ENCODE data around the gene LRRTM1. TPM values are rescaled to one million over a fixed set of nuclear protein-coding genes. Genes with fewer than 3 reads are reported as not detected.

The LRRTM1 gene
- total RNA-seq, 1 donor from 2014 or later, result not detected

DNA sequence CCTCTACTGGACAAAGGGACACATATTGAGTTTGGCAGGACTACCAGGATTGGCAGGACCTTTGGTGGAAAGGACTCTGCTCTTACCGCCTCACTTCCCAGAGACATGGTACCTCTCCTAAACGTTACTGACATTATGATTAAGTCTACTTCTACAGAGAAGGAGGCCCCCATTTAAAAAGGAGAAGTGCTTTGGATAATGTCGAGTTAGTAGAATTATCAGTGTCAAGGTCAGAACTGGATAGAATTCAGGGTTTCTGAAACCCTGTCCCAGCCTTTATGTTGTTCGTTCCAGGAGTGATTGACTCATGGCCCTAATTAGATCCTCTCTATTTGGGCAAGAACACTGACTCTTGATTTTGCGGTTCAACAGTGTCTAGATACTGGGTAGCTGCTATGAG lies 45.8 kb downstream of the LRRTM1 start:
- Mint-ChIP-seq H3K27ac (no peak overlapping the region), H3K36me3 (ENCODE audit: low read depth) (no peaks in the 10 kb centered on the region), H3K27me3 (no peaks in the 10 kb centered on the region), H3K4me1 (no peaks in the 10 kb centered on the region), H3K9me3 (no peaks in the 10 kb centered on the region), H3K4me3 (no peak overlapping the region)
- no peak for ATAC-seq (ENCODE audit: low read depth)
- no peak for DNase-seq
- intact Hi-C loops (cut with micrococcal nuclease), result no loop called here
- CTCF ChIA-PET, result no interaction called here
- POLR2A ChIA-PET, result no interaction called here
- TF ChIP-seq, protein P1, sequence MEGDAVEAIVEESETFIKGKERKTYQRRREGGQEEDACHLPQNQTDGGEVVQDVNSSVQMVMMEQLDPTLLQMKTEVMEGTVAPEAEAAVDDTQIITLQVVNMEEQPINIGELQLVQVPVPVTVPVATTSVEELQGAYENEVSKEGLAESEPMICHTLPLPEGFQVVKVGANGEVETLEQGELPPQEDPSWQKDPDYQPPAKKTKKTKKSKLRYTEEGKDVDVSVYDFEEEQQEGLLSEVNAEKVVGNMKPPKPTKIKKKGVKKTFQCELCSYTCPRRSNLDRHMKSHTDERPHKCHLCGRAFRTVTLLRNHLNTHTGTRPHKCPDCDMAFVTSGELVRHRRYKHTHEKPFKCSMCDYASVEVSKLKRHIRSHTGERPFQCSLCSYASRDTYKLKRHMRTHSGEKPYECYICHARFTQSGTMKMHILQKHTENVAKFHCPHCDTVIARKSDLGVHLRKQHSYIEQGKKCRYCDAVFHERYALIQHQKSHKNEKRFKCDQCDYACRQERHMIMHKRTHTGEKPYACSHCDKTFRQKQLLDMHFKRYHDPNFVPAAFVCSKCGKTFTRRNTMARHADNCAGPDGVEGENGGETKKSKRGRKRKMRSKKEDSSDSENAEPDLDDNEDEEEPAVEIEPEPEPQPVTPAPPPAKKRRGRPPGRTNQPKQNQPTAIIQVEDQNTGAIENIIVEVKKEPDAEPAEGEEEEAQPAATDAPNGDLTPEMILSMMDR (IDR thresholded peaks at IDR 0.05), result no peak

DNA sequence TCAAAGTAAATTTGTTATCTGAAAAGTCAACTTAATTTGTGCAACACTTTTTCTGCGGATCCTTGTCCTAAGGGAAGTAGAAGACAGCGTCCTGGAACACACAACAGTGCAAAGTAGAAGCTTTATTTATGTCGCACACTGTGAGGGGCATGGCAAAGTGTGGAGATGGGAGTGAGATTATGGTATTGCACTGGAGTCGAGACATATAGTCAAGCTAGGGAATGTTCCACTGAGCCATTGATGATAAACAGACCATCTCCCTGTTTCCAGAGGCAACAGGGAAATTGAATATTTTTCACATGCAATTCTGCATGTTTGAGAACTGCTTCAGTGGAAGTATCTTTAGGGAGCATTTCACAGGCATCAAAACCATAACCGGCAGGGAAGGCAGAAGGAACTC lies 46.2 kb downstream of the LRRTM1 start:
- H3K4me3 Mint-ChIP-seq, result no peak overlapping the region
- no peaks in the 10 kb centered on the region for H3K9me3 Mint-ChIP-seq
- H3K27ac Mint-ChIP-seq, result no peak overlapping the region
- intact Hi-C loops (cut with micrococcal nuclease), result no loop called here
- no peaks in the 10 kb centered on the region for H3K36me3 Mint-ChIP-seq (ENCODE audit: low read depth)
- no peaks in the 10 kb centered on the region for H3K27me3 Mint-ChIP-seq
- CTCF ChIA-PET, result no interaction called here
- no peaks in the 10 kb centered on the region for H3K4me1 Mint-ChIP-seq
- POLR2A ChIA-PET, result no interaction called here
- ATAC-seq (ENCODE audit: low read depth), result no peak
- TF ChIP-seq, protein P1 (IDR thresholded peaks at IDR 0.05), result no peak
- DNase-seq, result no peak

DNA sequence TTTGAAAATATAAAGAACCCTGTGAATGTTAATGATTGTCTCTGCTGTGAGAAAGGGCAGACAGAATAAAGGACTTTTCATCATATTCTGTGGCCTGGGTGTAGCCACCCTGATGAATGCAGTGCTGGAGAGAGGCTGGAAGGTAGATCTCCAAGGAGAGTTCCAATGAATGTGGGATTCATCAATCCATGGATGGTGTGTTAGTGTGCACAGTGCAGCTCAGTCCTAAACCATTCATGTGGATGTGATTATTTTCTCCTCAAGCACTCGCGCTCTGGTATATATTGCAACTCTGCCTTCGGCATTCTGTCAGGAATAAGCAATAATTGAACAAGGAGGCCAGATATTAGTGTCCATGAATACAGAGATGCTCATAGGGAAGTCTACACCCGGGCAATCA lies 47.1 kb downstream of the LRRTM1 start:
- H3K4me3 Mint-ChIP-seq, result no peak overlapping the region
- intact Hi-C loops (cut with micrococcal nuclease), result no loop called here
- no peaks in the 10 kb centered on the region for H3K36me3 Mint-ChIP-seq (ENCODE audit: low read depth)
- CTCF ChIA-PET, result no interaction called here
- no peak overlapping the region for H3K27ac Mint-ChIP-seq
- H3K27me3 Mint-ChIP-seq, result no peaks in the 10 kb centered on the region
- H3K4me1 Mint-ChIP-seq, result no peaks in the 10 kb centered on the region
- ATAC-seq (ENCODE audit: low read depth) (no peak), DNase-seq (no peak)
- no peaks in the 10 kb centered on the region for H3K9me3 Mint-ChIP-seq
- TF ChIP-seq, protein P1 (IDR thresholded peaks at IDR 0.05), result no peak
- POLR2A ChIA-PET, result no interaction called here

DNA sequence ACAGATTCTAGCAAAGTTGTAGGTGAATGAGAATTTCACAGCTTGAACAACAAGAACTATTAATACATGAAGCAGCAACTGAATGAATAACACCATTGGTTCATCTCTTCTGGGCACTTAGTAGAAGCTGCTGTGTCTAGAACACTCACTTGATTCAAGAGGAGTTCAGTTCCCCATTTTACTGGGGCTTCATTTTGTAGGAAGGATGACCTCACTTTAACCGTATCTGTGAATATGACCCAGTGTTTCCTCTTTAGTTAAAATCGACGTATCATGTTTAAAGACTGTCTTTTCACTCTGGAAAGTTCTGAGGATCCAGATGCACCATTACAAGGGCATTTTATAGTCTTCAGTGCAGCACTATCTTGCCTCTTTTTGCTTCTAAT lies 47.8 kb downstream of the LRRTM1 start:
- H3K36me3 Mint-ChIP-seq (ENCODE audit: low read depth), result no peaks in the 10 kb centered on the region
- no peaks in the 10 kb centered on the region for H3K4me1 Mint-ChIP-seq
- DNase-seq (no peak), ATAC-seq (ENCODE audit: low read depth) (no peak)
- H3K27ac Mint-ChIP-seq, result no peak overlapping the region
- TF ChIP-seq, protein P1 (IDR thresholded peaks at IDR 0.05), result no peak
- no peaks in the 10 kb centered on the region for H3K9me3 Mint-ChIP-seq
- no peaks in the 10 kb centered on the region for H3K27me3 Mint-ChIP-seq
- POLR2A ChIA-PET, result no interaction called here
- no peak overlapping the region for H3K4me3 Mint-ChIP-seq
- intact Hi-C loops (cut with micrococcal nuclease), result no loop called here
- CTCF ChIA-PET, result no interaction called here

DNA sequence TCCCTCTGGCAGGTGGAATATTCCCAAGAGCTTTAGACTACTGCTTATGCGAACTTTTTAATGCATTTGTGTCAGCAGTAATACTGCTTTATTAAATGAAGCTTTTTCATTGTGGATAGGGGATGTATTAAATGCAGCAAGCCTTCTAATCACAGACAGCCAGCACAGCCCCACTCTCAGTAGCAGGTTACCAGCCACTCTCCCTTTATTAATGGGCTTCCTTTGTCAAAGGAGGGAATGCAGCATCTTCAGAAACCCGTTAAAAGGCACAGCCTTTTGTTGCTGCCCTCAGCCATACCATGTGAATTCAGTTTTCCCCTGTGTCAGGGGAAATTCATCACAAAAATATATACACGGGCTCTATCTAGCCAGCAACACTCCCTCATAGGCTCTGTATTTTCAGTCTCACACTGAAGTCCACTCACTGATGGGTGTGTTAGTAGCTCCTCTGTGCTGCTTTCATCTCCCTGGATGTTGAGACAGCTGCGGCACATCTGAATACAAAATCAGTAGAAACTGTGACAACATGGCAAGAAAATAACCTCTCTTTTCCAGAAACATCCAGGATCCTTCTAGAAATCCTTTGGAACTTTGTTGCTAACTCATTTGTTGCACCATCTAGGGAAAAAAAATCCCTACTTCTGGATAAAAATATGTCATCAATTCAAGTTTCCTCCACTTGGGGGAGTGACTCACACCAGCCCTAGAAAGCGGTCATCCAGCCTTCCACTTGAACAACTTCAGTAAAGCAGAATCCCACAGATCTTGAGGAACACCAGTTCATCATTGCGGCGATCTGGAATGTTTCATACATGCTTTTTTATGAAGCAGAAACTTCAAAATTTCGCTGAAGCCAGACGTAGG lies 48.4 kb downstream of the LRRTM1 start:
- POLR2A ChIA-PET, result no interaction called here
- intact Hi-C loops (cut with micrococcal nuclease), result no loop called here
- Mint-ChIP-seq H3K27ac (no peak overlapping the region), H3K36me3 (ENCODE audit: low read depth) (no peaks in the 10 kb centered on the region), H3K27me3 (no peaks in the 10 kb centered on the region), H3K4me1 (no peaks in the 10 kb centered on the region), H3K4me3 (no peak overlapping the region), H3K9me3 (no peaks in the 10 kb centered on the region)
- ATAC-seq (ENCODE audit: low read depth), result no peak
- CTCF ChIA-PET, result no interaction called here
- DNase-seq, result no peak
- TF ChIP-seq, protein P1 (IDR thresholded peaks at IDR 0.05), result no peak

Measured in activated B cell treated with CpG ODN at 0.5 μM for 24 hours (primary cell).